Measurements from ENCODE around the gene RAI14. TPM values are rescaled to one million over a fixed set of nuclear protein-coding genes. Genes with fewer than 3 reads are reported as not detected.
A peak's percentile ranks its signal among the peaks of the same experiment; 100 is the strongest.

The RAI14 gene
- total RNA-seq, 2 donors from 2014 or later = 0.67 to 1.5 TPM

- Mint-ChIP-seq H3K4me3 (no peak overlapping the region), H3K9me3 (no peaks in the 10 kb centered on the region), H3K27me3 (ENCODE audit: low read depth) (peaks cover 12% of the 10 kb centered on the region), H3K4me1 (ENCODE audit: low read depth) (peaks cover 11% of the 10 kb centered on the region), H3K27ac (no peak overlapping the region), H3K36me3 (ENCODE audit: insufficient read depth in 2 of 2) (no peaks in the 10 kb centered on the region)
- no peak for DNase-seq
- no peak for ATAC-seq (replicated peaks in 1 of 2)
Observed at GRCh38 chr5:34625246-34625645, 30.9 kb upstream of the RAI14 start.

DNA sequence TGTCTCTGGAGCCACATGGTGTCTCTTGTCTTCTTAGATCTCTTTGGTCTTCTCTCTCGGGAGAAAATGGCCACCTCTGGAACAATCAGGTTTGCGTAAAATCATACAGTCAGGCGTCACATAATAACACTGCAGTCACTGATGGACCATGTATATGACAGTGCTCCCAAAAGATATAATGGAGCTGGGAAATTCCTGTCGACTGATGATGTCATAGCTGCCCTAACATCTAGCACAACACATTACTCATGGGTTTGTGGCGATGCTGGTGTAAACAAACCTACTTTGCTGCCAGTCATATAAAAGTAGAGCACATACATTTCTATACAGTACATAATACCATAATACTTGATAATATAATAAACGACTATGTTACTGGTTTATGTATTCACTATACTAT, 30.1 kb upstream of the RAI14 start:
- Mint-ChIP-seq H3K4me3 (no peak overlapping the region), H3K4me1 (ENCODE audit: low read depth) (peaks cover 11% of the 10 kb centered on the region), H3K36me3 (ENCODE audit: insufficient read depth in 2 of 2) (peaks cover 0 to 3% of the 10 kb centered on the region in 2 donors), H3K27me3 (ENCODE audit: low read depth) (peaks cover 14% of the 10 kb centered on the region), H3K9me3 (peaks cover 0 to 4% of the 10 kb centered on the region in 2 donors), H3K27ac (no peak overlapping the region)
- peak; percentile 27 to 33 for ATAC-seq (replicated peaks in 1 of 2)
- DNase-seq = no peak

DNA sequence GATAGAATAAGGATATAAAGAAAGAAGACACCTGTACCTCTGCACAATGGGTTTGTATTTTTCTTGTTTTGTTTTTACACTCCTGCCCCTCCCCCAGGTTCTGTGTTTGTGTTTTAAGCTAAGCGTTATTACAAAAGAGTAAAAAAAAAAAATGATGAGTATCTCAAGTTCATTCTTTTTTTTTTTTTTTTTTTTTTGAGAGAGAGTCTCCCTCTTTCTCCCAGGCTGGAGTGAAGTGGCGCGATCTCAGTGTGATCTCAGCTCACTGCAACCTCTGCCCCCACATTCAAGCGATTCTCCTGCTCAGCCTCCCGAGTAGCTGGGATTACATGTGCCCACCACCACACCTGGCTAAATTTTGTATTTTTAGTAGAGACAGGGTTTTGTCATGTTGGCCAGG, 29.4 kb upstream of the RAI14 start:
- peaks cover 0 to 4% of the 10 kb centered on the region in 2 donors for H3K9me3 Mint-ChIP-seq
- no peak overlapping the region for H3K27ac Mint-ChIP-seq
- peaks cover 0 to 3% of the 10 kb centered on the region in 2 donors for H3K36me3 Mint-ChIP-seq (ENCODE audit: insufficient read depth in 2 of 2)
- no peak for ATAC-seq (replicated peaks in 1 of 2)
- no peak overlapping the region for H3K4me3 Mint-ChIP-seq
- H3K4me1 Mint-ChIP-seq (ENCODE audit: low read depth) = peaks cover 9% of the 10 kb centered on the region
- H3K27me3 Mint-ChIP-seq (ENCODE audit: low read depth) = peaks cover 14% of the 10 kb centered on the region
- DNase-seq = no peak

- H3K36me3 Mint-ChIP-seq (ENCODE audit: insufficient read depth in 2 of 2) = peaks cover 0 to 3% of the 10 kb centered on the region in 2 donors
- no peaks in the 10 kb centered on the region for H3K4me1 Mint-ChIP-seq (ENCODE audit: low read depth)
- H3K27me3 Mint-ChIP-seq (ENCODE audit: low read depth) = peaks cover 15% of the 10 kb centered on the region
- no peak for DNase-seq
- no peak for ATAC-seq (replicated peaks in 1 of 2)
- no peak overlapping the region for H3K27ac Mint-ChIP-seq
- peaks cover 0 to 4% of the 10 kb centered on the region in 2 donors for H3K9me3 Mint-ChIP-seq
- no peak overlapping the region for H3K4me3 Mint-ChIP-seq
Observed at GRCh38 chr5:34627794-34628193, 28.3 kb upstream of the RAI14 start.

DNA sequence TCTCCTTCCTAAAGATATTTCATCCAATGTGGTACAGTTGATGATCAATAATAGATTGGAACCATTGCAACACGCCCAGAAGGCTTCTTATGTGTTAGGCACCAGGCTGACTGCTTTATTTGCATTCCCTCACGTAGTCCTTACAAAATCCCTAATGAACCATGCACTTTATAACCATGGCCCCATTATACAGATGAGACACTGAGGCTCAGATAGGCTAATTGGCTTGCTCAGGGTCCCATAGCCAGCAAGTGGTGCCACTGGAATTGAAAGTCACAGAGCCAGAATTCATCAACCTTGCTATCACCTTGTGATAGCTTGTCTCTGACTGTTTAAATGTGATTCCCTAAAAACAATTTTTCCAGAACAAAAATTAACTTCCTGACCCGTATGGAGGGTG, 27.8 kb upstream of the RAI14 start:
- ATAC-seq (replicated peaks in 1 of 2) (no peak), DNase-seq (no peak)
- peaks cover 21% of the 10 kb centered on the region for H3K27me3 Mint-ChIP-seq (ENCODE audit: low read depth)
- H3K9me3 Mint-ChIP-seq = peaks cover 0 to 4% of the 10 kb centered on the region in 2 donors
- H3K36me3 Mint-ChIP-seq (ENCODE audit: insufficient read depth in 2 of 2) = peaks cover 0 to 3% of the 10 kb centered on the region in 2 donors
- H3K4me3 Mint-ChIP-seq = no peak overlapping the region
- no peaks in the 10 kb centered on the region for H3K4me1 Mint-ChIP-seq (ENCODE audit: low read depth)
- H3K27ac Mint-ChIP-seq = no peak overlapping the region

DNA sequence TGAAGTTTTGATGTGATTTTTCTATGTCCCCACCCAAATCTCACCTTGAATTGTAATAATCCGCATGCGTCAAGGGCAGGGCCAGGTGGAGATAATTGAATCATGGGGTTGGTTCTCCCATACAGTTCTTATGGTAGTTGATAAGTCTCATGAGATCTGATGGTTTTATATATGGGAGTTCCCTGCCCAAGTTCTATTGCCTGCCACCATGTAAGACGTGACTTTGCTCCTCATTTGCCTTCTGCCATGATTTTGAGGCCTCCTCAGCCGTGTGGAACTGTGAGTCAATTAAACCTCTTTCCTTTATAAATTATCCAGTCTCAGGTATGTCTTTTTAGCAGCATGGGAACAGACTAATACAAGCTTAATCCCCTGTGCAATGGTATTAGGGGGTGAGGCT, 25.5 kb upstream of the RAI14 start:
- Mint-ChIP-seq H3K36me3 (ENCODE audit: insufficient read depth in 2 of 2) (peaks cover 0 to 3% of the 10 kb centered on the region in 2 donors), H3K27me3 (ENCODE audit: low read depth) (peaks cover 21% of the 10 kb centered on the region), H3K4me3 (no peak overlapping the region), H3K9me3 (peaks cover 0 to 4% of the 10 kb centered on the region in 2 donors), H3K27ac (no peak overlapping the region), H3K4me1 (ENCODE audit: low read depth) (no peaks in the 10 kb centered on the region)
- DNase-seq (no peak), ATAC-seq (replicated peaks in 1 of 2) (no peak)

DNA sequence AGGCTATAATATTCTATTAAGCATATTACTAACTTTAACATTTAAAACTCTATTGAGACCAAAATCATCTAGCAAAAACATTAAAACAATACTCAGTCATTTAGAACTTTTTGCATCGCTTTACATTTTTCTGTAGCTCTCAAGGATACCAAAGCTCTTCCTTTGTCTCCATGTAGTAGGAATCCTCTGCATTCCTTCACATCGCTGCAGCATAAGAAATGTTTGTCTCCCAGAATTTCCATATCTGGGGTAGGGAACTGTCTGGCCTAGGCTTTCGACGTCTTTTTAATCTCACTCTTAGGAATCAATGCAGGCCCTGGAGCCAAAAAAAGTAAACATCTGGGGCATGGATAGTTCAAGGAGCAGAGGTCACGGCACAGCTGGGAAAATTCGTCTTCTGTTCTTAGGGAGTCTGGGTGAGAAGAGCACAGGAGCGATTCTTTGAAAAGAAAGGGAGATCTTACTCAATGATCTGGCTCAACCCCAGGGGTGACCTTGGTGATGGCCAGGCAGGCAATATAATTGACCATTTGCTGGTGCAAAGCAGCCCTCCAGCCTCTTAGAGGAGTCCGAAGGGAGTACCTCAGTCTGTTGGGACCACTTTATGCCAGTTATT, 23.2 kb upstream of the RAI14 start:
- peaks cover 0 to 3% of the 10 kb centered on the region in 2 donors for H3K36me3 Mint-ChIP-seq (ENCODE audit: insufficient read depth in 2 of 2)
- ATAC-seq (replicated peaks in 1 of 2) = no peak
- no peaks in the 10 kb centered on the region for H3K4me1 Mint-ChIP-seq (ENCODE audit: low read depth)
- no peak for DNase-seq
- H3K27me3 Mint-ChIP-seq (ENCODE audit: low read depth) = peaks cover 17% of the 10 kb centered on the region
- peaks cover 0 to 4% of the 10 kb centered on the region in 2 donors for H3K9me3 Mint-ChIP-seq
- no peak overlapping the region for H3K4me3 Mint-ChIP-seq
- no peak overlapping the region for H3K27ac Mint-ChIP-seq

DNA sequence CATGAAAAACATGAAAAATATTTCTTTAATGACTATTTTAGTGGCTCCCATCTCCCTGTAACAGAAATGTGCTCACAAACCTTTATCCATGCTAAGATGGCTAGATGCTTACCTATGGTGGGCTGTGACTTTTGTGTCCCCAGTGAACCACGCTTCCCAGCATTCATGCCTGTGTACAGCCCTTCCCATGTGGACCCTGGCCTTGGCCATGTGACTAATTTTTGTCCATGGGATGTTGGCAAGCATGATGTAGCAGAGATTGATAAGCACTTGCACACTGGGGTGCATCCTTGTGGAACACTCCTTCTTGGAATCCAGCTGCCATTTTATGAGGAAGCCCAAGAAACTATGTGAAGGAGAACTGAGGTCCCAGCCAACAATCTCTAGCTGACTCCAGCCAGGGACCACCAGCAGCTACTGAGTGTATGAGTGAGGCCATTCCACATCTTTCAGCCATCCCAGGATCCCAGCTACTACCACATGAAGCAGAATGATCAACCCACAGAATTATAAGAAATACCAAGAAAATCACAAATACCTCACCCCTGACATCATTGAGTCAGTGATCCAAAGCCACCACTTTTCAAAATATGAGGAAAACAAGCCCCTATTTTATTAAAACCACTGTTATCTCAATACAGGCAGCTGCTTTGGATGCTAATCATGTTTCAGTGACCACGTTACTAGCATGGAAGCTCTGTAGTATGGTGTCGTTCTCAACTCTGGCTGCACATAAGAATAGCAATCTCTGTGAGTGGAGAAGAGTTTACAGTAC, 16.1 kb upstream of the RAI14 start:
- Mint-ChIP-seq H3K4me3 (no peak overlapping the region), H3K9me3 (peaks cover 0 to 3% of the 10 kb centered on the region in 2 donors), H3K27me3 (ENCODE audit: low read depth) (peaks cover 35% of the 10 kb centered on the region), H3K27ac (no peak overlapping the region), H3K4me1 (ENCODE audit: low read depth) (no peaks in the 10 kb centered on the region), H3K36me3 (ENCODE audit: insufficient read depth in 2 of 2) (no peaks in the 10 kb centered on the region)
- DNase-seq = no peak
- ATAC-seq (replicated peaks in 1 of 2) = no peak

DNA sequence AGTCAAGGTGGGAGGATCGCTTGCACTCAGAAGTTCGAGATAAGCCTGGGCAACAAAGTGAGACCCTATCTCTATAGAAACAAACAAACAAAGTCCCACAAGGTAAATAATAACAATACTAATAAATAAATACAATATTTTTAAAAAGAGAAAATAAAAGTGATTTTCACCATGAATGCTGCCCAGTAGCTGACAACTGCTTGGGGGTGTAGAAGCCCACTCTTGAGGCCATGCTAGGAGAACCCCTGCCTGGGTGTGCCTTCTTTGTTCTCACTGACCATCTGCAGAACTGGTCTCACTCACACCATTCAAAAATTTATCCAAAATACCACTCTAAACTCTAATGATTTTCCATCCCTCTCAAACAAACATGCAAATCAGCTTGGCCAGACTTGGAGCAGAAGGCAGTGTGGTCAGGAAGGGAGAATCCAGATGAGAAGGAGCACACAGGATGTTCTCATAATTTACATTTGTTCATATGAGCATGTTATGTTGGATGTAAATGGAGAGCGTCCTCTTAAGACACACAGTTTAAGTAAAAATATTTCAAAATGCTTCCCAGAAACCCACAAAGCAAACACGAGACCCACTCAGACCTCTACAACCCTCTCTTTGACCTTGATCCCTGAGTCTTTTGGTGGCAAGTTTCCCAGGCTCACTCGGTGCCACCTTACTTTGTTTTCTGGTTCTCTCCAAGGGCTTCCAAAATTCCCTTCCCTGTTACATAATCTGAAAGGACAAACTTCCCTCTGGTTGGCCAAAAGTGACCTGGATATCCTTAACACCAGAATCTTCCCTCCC, 7.9 kb upstream of the RAI14 start:
- no peak overlapping the region for H3K27ac Mint-ChIP-seq

DNA sequence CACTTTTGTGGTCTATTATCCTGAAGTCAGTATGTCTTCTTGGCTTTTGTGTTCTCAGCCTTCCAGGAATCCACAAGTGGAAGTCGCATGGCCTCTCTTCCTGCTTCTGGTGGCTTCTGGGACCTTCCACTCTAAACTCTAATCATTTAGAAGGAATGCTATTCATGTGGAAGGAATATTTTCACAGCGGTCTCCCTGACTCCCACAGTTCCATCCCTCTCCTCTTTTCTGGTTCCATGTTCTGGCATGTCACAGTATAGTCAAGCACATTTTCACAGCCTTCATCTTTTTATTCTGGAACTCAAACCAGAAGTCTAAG, 7.3 kb upstream of the RAI14 start:
- H3K4me3 Mint-ChIP-seq = no peak overlapping the region
- ATAC-seq (replicated peaks in 1 of 2) (no peak), DNase-seq (no peak)
- no peak overlapping the region for H3K27ac Mint-ChIP-seq
- H3K36me3 Mint-ChIP-seq (ENCODE audit: insufficient read depth in 2 of 2) = no peaks in the 10 kb centered on the region
- H3K27me3 Mint-ChIP-seq (ENCODE audit: low read depth) = peaks cover 27% of the 10 kb centered on the region
- H3K9me3 Mint-ChIP-seq = peaks cover 0 to 5% of the 10 kb centered on the region in 2 donors
- no peaks in the 10 kb centered on the region for H3K4me1 Mint-ChIP-seq (ENCODE audit: low read depth)

More for the DNA sequence above, 7.9 kb upstream of the RAI14 start:
- peaks cover 0 to 5% of the 10 kb centered on the region in 2 donors for H3K9me3 Mint-ChIP-seq
- ATAC-seq (replicated peaks in 1 of 2) = no peak
- H3K36me3 Mint-ChIP-seq (ENCODE audit: insufficient read depth in 2 of 2) = no peaks in the 10 kb centered on the region
- peaks cover 32% of the 10 kb centered on the region for H3K27me3 Mint-ChIP-seq (ENCODE audit: low read depth)
- no peaks in the 10 kb centered on the region for H3K4me1 Mint-ChIP-seq (ENCODE audit: low read depth)
- H3K4me3 Mint-ChIP-seq = no peak overlapping the region
- no peak for DNase-seq

DNA sequence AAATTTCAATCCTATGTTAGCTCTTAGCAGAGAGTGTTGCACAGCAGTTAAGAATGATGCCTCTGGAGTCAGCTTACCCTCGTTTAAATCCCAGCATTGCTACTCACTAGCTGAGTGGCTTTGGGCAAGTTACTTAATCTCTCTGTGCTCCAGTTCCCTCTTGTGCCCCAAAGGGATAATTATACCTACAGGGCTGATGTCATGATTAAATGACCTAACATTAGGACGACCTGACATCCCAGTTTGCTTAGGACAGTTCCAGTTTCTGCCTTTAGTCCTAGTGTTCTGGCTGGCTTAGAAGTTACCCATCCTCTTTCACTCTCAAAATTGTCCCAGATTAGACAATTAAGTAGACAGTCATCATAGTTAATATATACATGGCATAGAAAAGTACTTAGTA, 4.3 kb upstream of the RAI14 start:
- no peak overlapping the region for H3K4me3 Mint-ChIP-seq
- ATAC-seq (replicated peaks in 1 of 2) (no peak), DNase-seq (no peak)
- H3K36me3 Mint-ChIP-seq (ENCODE audit: insufficient read depth in 2 of 2) = peaks cover 0 to 6% of the 10 kb centered on the region in 2 donors
- peaks cover 25% of the 10 kb centered on the region for H3K27me3 Mint-ChIP-seq (ENCODE audit: low read depth)
- no peaks in the 10 kb centered on the region for H3K9me3 Mint-ChIP-seq
- H3K27ac Mint-ChIP-seq = no peak overlapping the region
- H3K4me1 Mint-ChIP-seq (ENCODE audit: low read depth) = peaks cover 12% of the 10 kb centered on the region

DNA sequence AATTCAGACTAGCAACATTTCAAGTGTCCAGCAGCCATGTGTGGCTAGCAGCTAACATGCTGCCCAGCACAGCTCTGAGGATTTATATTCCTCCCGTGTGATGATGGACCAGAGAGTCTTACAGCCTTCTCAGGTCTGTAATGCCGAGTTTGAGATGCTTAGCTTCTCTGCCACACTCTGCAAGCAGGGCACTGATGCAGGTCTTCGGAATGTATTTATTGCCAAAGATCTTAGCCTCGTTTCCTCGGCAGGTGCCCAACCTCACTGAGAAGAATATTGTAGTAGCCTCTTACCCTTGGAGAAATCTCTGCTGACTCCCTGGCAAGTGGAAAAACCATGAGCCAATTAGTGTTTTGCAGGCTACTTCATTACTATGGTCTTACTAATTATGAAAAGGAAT, 3.7 kb upstream of the RAI14 start:
- ATAC-seq (replicated peaks in 1 of 2) (no peak), DNase-seq (no peak)
- Mint-ChIP-seq H3K9me3 (no peaks in the 10 kb centered on the region), H3K4me3 (no peak overlapping the region), H3K4me1 (ENCODE audit: low read depth) (peaks cover 16% of the 10 kb centered on the region), H3K27me3 (ENCODE audit: low read depth) (peaks cover 28% of the 10 kb centered on the region), H3K27ac (no peak overlapping the region), H3K36me3 (ENCODE audit: insufficient read depth in 2 of 2) (peaks cover 0 to 6% of the 10 kb centered on the region in 2 donors)

DNA sequence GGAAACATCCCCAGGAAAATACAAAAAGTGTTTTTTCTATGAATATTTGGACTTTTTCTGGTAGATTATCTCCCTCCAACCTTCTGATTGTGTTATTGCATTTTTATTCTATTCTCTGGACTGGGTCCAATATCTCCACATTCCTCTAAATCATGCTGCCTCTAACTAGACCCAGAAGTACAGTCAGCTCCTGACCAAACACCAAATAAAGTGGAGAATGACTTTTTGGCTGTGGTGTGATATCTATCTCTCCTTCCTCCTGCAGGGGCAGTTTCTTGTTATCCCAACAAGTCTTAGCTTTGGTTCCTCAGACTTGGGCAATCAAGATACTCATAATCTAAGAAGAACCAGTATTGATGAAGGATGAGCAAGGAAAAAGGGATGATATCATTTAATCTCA, 3.2 kb upstream of the RAI14 start:
- Mint-ChIP-seq H3K9me3 (no peaks in the 10 kb centered on the region), H3K4me1 (ENCODE audit: low read depth) (peaks cover 20% of the 10 kb centered on the region), H3K27me3 (ENCODE audit: low read depth) (peaks cover 32% of the 10 kb centered on the region), H3K36me3 (ENCODE audit: insufficient read depth in 2 of 2) (peaks cover 0 to 6% of the 10 kb centered on the region in 2 donors), H3K27ac (no peak overlapping the region), H3K4me3 (no peak overlapping the region)
- ATAC-seq (replicated peaks in 1 of 2) = no peak
- DNase-seq = no peak

Measured in activated T-cell treated with anti-CD3 and anti-CD28 coated beads, Interleukin-2, amount 50 U/mL, for 72 hours (primary cell).